NCI-H774 (cell line): ENCODE measurements around the gene DIPK1A.

Source experiments
- DNase-seq: peaks from one replicate; lab custom pipeline; 2025; lab: John Stamatoyannopoulos, UW

The DIPK1A gene

DNA sequence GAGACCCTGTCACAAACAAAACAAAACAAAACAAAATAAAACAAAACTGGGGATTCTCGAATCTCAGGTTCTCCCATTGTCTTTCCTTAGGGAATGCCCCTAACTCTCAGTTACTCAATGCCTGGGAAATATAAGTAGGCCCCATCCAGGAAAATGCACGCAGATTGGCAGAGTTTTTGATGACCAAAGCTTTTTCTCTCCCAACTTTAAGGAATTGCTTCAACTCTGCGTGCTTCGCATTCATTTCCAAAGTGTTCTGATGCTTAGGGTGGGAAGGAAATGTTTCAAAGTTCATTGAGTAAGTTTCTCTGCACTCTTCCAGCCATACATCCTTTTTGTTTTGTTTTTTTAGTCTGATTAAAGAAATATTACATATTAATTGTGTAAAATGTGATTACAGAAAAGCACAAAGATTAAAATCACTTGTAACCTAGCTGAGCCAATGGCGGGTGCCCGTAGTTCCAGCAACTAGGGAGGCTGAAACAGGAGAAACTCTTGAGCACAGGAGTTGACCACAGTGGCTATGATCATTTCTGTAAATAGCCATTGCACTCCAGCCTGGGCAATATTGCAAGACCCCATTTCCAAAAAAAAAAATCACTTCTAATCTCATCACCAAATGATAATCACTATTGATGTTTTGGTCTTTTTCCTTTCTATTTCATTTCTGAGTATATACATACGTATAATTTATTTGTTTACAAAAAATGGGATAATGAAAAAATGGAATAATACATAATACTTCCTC is 157.9 kb downstream of the DIPK1A start:
- DNase-seq: no peak

DNA sequence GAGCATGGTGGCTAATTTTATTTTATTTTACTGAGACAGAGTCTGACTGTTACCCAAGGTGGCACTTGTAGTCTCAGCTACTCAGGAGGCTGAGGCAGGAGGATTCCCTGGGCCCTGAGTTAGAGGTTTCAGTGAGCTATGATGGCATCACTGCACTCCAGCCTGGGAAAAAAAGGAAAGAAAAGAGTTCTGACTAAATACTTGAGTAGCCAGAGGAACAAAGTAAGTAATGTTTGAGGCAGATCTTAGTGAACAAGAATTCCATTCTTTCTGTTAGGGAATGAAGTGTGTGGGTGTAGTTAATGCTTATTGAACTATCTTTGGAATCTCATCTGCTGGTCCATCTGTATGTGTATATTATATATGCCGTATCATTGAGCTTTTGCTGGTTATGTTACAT is 163.3 kb downstream of the DIPK1A start:
- no peak for DNase-seq

DNA sequence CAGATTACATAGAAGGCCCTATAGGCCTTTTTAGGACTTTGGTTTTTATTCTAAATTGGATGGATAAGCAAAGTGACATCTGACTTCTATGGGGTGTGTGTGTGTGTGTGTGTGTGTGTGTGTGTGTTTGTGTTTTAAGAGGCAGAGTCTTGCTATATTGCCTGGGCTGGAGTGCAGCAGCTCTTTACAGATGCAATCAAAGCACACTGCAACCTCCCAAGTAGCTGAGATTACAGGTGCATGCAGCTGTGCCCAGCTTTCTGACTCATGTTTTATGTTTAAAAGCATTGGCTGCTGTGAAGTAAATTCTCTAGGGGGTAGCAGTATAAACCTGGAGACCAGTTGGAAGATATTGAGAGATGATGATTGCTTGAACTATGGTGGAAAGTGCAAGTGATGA is 164.0 kb downstream of the DIPK1A start:
- no peak for DNase-seq

DNA sequence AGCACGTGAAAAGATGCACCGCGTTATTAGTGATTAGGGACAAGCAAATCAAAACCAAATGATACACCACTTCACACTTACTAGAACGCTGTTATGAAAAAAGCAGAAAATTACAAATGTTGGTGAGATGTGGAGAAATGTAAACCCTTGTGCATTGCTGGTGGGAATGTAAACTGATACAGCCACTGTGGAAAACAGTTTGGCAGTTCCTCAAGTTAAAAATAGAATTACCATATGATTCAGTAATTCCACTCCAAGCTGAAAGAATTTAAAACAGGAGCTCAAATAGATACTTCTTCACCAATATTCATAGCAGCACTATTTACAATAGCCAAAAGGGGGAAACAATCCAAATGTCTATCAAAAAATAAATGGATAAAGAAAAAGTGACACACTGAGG is 166.1 kb downstream of the DIPK1A start:
- no peak for DNase-seq

DNA sequence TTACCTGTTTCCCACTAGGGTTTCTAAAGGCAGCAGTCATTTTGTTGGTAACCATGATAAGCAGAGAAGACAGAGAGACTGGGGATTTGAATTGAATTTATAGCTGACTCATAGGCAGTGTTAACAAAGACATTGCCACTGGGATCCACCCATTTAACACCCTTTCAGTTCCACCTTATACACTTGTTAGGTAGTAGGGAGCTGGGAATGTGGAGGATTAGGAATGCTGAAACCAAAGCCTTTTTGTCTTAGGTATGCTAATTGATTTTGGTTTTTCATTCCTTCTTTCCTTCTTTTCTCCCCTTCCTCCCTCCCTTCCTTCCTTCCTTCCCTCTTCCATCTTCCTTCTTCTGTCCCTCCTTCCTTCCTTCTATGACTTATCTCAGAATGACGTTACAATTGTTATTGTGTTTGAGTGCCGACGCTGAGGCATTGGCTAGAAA is 168.9 kb downstream of the DIPK1A start:
- DNase-seq: peak; percentile 2
